K562 (cell line): ENCODE data around the gene C9. TPM values are rescaled to one million over a fixed set of nuclear protein-coding genes. Genes with fewer than 3 reads are reported as not detected.

Experiments
- ARID1B ChIP-seq: fragments of 450-650 bp; IDR thresholded peaks from 2 replicates; pipeline ENCODE4 v1.6.1; 2016; ENCODE audit warnings: antibody characterized with exemption, mild to moderate bottlenecking, inconsistent platforms
- CSDE1 ChIP-seq, 2 experiments: fragments of 450-650 bp; IDR thresholded peaks; 2 replicates each; pipeline ENCODE4 v1.6.1; 2016; ENCODE audit warnings: mild to moderate bottlenecking in 1 of 2
- EHMT2 ChIP-seq: fragments of 450-650 bp; IDR thresholded peaks from 2 replicates; pipeline ENCODE4 v1.6.1; 2018; ENCODE audit warnings: antibody characterized with exemption
- ETV1 ChIP-seq: fragments of 450-650 bp; conservative IDR thresholded peaks from 2 replicates; pipeline ENCODE4 v1.6.1; 2016; ENCODE audit warnings: missing genetic modification characterization, control low read depth, low read depth, missing compliant biosample characterization
- FOXK2 ChIP-seq, 2 experiments: fragments of 450-650 bp; IDR thresholded peaks in 1 of 2; conservative IDR thresholded peaks in 1 of 2; 2 replicates each; pipeline ENCODE4 v1.6.1; 2016; ENCODE audit warnings: low read depth in 2 of 2, mild to moderate bottlenecking in 1 of 2
- GABPA ChIP-seq: fragments of 200-800 bp; sonication (Bioruptor generic); conservative IDR thresholded peaks from 2 replicates; pipeline ENCODE4 v1.6.1; 2016; ENCODE audit warnings: low read depth, missing genetic modification characterization, missing compliant biosample characterization
- JUN ChIP-seq, 2 experiments: sonication (generic) in 1 of 2; formaldehyde crosslinking in 1 of 2; IDR thresholded peaks; 2 replicates each; pipeline versions ENCODE4 v1.6.1 to v1.8.0; 2012 to 2022; ENCODE audit warnings: borderline replicate concordance in 2 of 2, mild to moderate bottlenecking in 2 of 2, improper control_type of control experiment in 1 of 2, low read depth in 1 of 2, low read length in 1 of 2, missing genetic modification reagents in 1 of 2
- KAT7 ChIP-seq: sonication (generic); formaldehyde crosslinking; IDR thresholded peaks from 2 replicates; pipeline ENCODE4 v1.8.0; 2022; ENCODE audit warnings: missing genetic modification reagents, mild to moderate bottlenecking, borderline replicate concordance
- KAT8 ChIP-seq: fragments of 450-650 bp; IDR thresholded peaks from 2 replicates; pipeline ENCODE4 v1.6.1; 2016; ENCODE audit warnings: low read depth, mild to moderate bottlenecking
- KLF16 ChIP-seq: IDR thresholded peaks from 2 replicates; pipeline ENCODE4 v1.6.1; 2016; ENCODE audit warnings: antibody characterized with exemption
- LEF1 ChIP-seq: fragments of 450-650 bp; IDR thresholded peaks from 2 replicates; pipeline ENCODE4 v1.6.1; 2016; ENCODE audit warnings: mild to moderate bottlenecking
- NFE2L1 ChIP-seq: fragments of 450-650 bp; IDR thresholded peaks from 2 replicates; pipeline ENCODE4 v1.6.1; 2016; ENCODE audit warnings: missing genetic modification characterization, low read depth, mild to moderate bottlenecking, missing compliant biosample characterization, moderate library complexity, borderline replicate concordance
- NR2C2 ChIP-seq, 2 experiments: fragments of 200-800 bp in 1 of 2; sonication (Bioruptor generic) in 1 of 2; sonication (generic) in 1 of 2; formaldehyde crosslinking in 1 of 2; IDR thresholded peaks; 2 replicates each; pipeline versions ENCODE4 v1.6.1 to v1.8.0; 2016 to 2022; ENCODE audit warnings: mild to moderate bottlenecking in 1 of 2, missing compliant biosample characterization in 1 of 2, missing genetic modification characterization in 1 of 2, missing genetic modification reagents in 1 of 2
- POLR2B ChIP-seq: fragments of 450-650 bp; IDR thresholded peaks from 2 replicates; pipeline ENCODE4 v1.6.1; 2018; ENCODE audit warnings: low read depth; ENCODE audit not compliant: partially characterized antibody
- SMARCA4 ChIP-seq: fragments of 450-650 bp; IDR thresholded peaks from 2 replicates; pipeline ENCODE4 v1.6.1; 2016
- SNIP1 ChIP-seq: fragments of 450-650 bp; IDR thresholded peaks from 2 replicates; pipeline ENCODE4 v1.7.1; 2017; ENCODE audit warnings: low read depth, mild to moderate bottlenecking
- SREBF2 ChIP-seq: sonication (generic); formaldehyde crosslinking; IDR thresholded peaks from 2 replicates; pipeline ENCODE4 v1.4.0; 2020; ENCODE audit warnings: mild to moderate bottlenecking, missing genetic modification reagents
- TAL1 ChIP-seq: fragments of 450-650 bp; IDR thresholded peaks from 2 replicates; pipeline ENCODE4 v1.6.1; 2016; ENCODE audit warnings: mild to moderate bottlenecking
- XRCC5 ChIP-seq: fragments of 200-400 bp; formaldehyde crosslinking; IDR thresholded peaks from 2 replicates; pipeline ENCODE4 v1.6.1; 2017; ENCODE audit warnings: low read depth, mild to moderate bottlenecking, low read length
- ZFP36 ChIP-seq: fragments of 150-350 bp; IDR thresholded peaks from 2 replicates; pipeline ENCODE4 v1.6.1; 2018; ENCODE audit warnings: low read length, low read depth; ENCODE audit not compliant: partially characterized antibody
- ZKSCAN3 ChIP-seq: fragments of 250-450 bp; sonication (Bioruptor Pico); IDR thresholded peaks from 2 replicates; pipeline ENCODE4 v1.4.0; 2020
- ZNF174 ChIP-seq: fragments of 250-450 bp; sonication (Bioruptor Pico); IDR thresholded peaks from 2 replicates; pipeline ENCODE4 v1.4.0; 2020; ENCODE audit warnings: mild to moderate bottlenecking
- ZNF445 ChIP-seq: fragments of 250-450 bp; sonication (Bioruptor Pico); IDR thresholded peaks from 2 replicates; pipeline ENCODE4 v1.4.0; 2020; ENCODE audit warnings: low read depth, mild to moderate bottlenecking, moderate library complexity
- ZNF584 ChIP-seq: fragments of 200-800 bp; sonication (Bioruptor generic); IDR thresholded peaks from 2 replicates; pipeline ENCODE4 v1.6.1; 2016; ENCODE audit warnings: low read depth, mild to moderate bottlenecking, missing genetic modification characterization, missing compliant biosample characterization
- ZNF780A ChIP-seq: fragments of 250-450 bp; sonication (Bioruptor Pico); IDR thresholded peaks from 2 replicates; pipeline ENCODE4 v1.5.0; 2021; ENCODE audit warnings: mild to moderate bottlenecking
- polyA plus RNA-seq, 8 experiments: library from polyadenylated mRNA; depleted of rRNA in 4 of 8; stranded (reverse) in 5 of 8; unstranded in 3 of 8; fragments of >200 nt; fragmentation: Nextera tagmentation in 2 of 8; fragmentation: Illumina TruSeq in 1 of 8; extraction: Ambion mirVana in 2 of 8; extraction: Trizol in 1 of 8; gene quantifications; 2 replicates each; pipeline versions ENCODE4 v1.2.1 to v1.2.3, GENCODE V29; 2011 to 2014; ENCODE audit warnings: inconsistent platforms in 1 of 8, missing spikeins in 1 of 8
- total RNA-seq, 7 experiments: library from RNA; depleted of rRNA in 6 of 7; stranded (reverse); fragments of >200 nt in 6 of 7; fragmentation: Illumina TruSeq in 2 of 7; extraction: Trizol in 2 of 7; gene quantifications; 2 replicates each; pipeline versions ENCODE4 v1.2.1 to v1.2.3, GENCODE V29; 2011 to 2021; ENCODE audit warnings: low replicate concordance in 1 of 7
- TF ChIP-seq, protein P1 (sequence below): fragments of 250-450 bp; sonication (Bioruptor Pico); IDR thresholded peaks from 2 replicates; pipeline ENCODE4 v1.6.1; 2021; ENCODE audit warnings: mild to moderate bottlenecking
- TF ChIP-seq, protein P2 (sequence below): fragments of 450-650 bp; conservative IDR thresholded peaks from 2 replicates; pipeline ENCODE4 v1.6.1; 2016; ENCODE audit warnings: missing genetic modification characterization, low read depth, mild to moderate bottlenecking, control low read depth, missing compliant biosample characterization

C9 gene
- total and polyA plus RNA-seq, 9 of the 15 experiments (the other 6 are each of a cell fraction or from before 2014, with no cell fraction given), result 0.08 to 0.38 TPM; not detected in 7

DNA sequence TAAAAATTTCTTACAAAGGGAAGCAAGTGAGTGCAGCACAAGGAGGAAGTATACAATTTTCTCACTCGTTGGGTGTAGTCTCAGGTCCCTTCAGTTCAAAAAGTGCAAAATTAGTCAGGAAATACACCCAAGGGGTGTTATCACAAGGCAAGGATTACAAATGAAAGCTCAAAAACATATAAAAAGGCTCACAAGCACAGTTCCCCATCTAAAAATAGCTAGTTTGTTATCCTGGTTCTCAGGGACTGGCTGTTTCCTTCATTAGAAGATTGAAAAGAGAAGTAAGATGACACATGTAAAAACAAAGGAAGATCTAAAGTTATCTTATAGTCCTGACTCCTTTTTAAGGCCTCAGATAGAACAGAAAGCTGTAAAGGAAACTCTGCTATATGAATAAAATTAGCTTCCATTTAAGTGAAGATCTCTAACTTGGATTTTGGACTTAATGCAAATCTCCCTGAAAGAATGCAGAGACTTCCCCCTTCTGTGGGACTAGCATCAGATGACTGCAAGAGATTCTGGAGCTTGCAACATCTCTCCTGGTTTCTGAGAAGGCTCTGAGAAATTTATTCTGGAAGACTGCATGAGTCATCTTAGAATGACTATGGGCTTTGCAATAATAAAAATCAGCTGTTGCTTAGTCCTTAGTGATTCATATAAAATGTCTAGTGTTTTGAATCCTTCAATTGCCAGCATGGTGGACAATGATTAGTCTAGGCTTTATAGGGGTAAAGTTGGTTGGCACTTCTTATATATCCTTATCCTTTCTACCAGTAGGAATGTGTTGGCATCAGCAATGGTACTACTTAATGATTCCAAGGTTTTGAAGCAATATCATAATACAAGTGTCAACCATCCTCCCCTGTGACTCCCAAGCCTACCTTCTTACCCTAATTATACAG lies 35.1 kb upstream of the C9 start (continued):
- TF ChIP-seq NR2C2 (CRISPR knock-in tag; IDR thresholded peaks at IDR 0.05) (no peak), NR2C2 (tag; IDR thresholded peaks at IDR 0.05) (peak; percentile 29; the same call in 1 of the 2 replicates), FOXK2 (conservative IDR thresholded peaks at IDR 0.05 in 1 of 2, IDR thresholded peaks at IDR 0.05 in 1 of 2; ENCODE audit: low read depth in 2 of 2) (no peak), EHMT2 (peak; percentile 74), JUN (IDR thresholded peaks at IDR 0.05; ENCODE audit: borderline replicate concordance, low read depth, low read length) (peak; percentile 98), JUN (CRISPR knock-in tag; IDR thresholded peaks at IDR 0.05; ENCODE audit: borderline replicate concordance) (no peak), ARID1B (peak; percentile 93), ZNF174 (CRISPR knock-in tag) (no peak), XRCC5 (no peak), ETV1 (tag) (peak; percentile 35; the same call in 1 of the 2 replicates), ZFP36 (no peak), ZNF445 (CRISPR knock-in tag) (no peak), CSDE1 (IDR thresholded peaks at IDR 0.05) (no peak), TAL1 (peak; percentile 28), POLR2B (no peak), SNIP1 (no peak), GABPA (tag) (peak; percentile 9; the same call in 1 of the 2 replicates), ZKSCAN3 (CRISPR knock-in tag) (no peak), SREBF2 (CRISPR knock-in tag) (no peak), LEF1 (peak; percentile 81; the same call in 1 of the 2 replicates), ZNF584 (peak; percentile 63; the same call in 1 of the 2 replicates), KAT8 (no peak), NFE2L1 (tag) (peak; percentile 38; the same call in 1 of the 2 replicates), ZNF780A (CRISPR knock-in tag) (no peak), KAT7 (CRISPR knock-in tag) (no peak), SMARCA4 (peak; percentile 96), KLF16 (peak; percentile 11; the same call in 1 of the 2 replicates)
- TF ChIP-seq, protein P1, sequence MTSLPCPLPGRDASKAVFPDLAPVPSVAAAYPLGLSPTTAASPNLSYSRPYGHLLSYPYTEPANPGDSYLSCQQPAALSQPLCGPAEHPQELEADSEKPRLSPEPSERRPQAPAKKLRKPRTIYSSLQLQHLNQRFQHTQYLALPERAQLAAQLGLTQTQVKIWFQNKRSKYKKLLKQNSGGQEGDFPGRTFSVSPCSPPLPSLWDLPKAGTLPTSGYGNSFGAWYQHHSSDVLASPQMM (CRISPR knock-in tag), result no peak
- TF ChIP-seq, protein P2, sequence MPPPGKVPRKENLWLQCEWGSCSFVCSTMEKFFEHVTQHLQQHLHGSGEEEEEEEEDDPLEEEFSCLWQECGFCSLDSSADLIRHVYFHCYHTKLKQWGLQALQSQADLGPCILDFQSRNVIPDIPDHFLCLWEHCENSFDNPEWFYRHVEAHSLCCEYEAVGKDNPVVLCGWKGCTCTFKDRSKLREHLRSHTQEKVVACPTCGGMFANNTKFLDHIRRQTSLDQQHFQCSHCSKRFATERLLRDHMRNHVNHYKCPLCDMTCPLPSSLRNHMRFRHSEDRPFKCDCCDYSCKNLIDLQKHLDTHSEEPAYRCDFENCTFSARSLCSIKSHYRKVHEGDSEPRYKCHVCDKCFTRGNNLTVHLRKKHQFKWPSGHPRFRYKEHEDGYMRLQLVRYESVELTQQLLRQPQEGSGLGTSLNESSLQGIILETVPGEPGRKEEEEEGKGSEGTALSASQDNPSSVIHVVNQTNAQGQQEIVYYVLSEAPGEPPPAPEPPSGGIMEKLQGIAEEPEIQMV (tag), result peak; percentile 50; the same call in 1 of the 2 replicates
